GM18505 (cell line): Measurements from ENCODE around the gene FLT1.

ENCODE experiments used
- ATAC-seq: cut with Tn5 transposase; IDR thresholded peaks from one replicate; pipeline ENCODE4 v1.9.1; 2021; ENCODE audit not compliant: unreplicated experiment
- POLR2A ChIP-seq: IDR thresholded peaks from 4 replicates; pipeline ENCODE4 v1.6.1; 2011; ENCODE audit warnings: borderline replicate concordance; ENCODE audit not compliant: insufficient read depth, insufficient read length; ENCODE audit errors: extremely low read depth

FLT1 gene

DNA sequence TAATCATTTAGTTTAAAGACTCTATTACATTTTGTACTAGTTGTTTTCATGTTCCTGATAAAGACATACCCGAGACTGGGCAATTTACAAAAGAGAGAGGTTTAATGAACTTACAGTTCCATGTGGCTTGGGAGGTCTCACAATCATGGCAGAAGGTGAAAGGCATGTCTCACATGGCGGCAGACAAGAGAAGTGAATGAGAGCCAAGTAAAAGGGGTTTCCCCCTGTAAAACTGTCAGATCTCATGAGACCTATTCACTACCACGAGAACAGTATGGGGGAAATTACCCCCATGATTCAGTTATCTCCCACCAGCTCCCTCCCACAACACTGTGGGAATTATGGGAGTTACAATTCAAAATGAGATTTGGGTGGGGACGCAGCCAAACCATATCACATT lies 227.4 kb downstream of the FLT1 start:
- TF ChIP-seq POLR2A: no peak
- ATAC-seq: no peak

DNA sequence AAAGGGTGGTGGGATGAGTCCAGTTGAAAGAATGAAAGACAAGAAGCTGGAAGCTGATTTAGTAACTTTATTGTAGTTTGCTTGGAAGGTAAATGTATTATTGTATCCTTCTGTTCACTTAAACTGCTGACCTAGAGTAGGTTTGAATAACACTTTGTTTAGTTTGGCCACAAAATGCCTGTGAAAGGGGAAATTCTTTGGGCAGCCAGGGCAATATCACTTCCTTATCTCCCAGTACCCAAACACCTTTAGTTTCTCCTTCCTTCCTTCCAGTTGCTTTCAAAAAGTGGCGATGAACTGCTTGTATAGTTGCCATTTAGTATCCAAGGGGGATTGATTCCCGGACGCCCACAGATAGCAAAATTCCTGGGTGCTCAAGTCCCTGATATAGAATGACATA lies 236.5 kb downstream of the FLT1 start:
- no peak for TF ChIP-seq POLR2A
- no peak for ATAC-seq

GRCh38 chr13:28257305-28257704 lies 237.6 kb downstream of the FLT1 start:
- no peak for TF ChIP-seq POLR2A
- no peak for ATAC-seq

DNA sequence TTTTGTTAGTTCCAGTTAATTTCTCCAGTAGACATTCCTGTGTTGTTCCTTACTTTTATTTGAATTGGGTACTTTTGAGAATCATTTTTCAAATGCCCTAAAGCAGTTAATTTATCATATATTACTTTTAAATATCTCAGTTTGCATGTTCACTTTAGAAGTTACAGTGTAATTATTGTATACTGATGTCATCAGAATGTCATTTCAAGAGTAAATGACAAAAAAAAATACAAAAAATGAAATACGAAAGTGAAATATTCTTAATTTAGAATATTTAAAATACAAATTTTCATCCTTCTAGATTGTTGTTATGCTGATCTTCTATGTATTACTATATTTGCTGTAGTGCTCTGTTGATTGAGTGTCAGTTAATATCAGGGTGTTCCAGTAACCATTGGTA lies 242.4 kb downstream of the FLT1 start:
- no peak for ATAC-seq
- no peak for TF ChIP-seq POLR2A

DNA sequence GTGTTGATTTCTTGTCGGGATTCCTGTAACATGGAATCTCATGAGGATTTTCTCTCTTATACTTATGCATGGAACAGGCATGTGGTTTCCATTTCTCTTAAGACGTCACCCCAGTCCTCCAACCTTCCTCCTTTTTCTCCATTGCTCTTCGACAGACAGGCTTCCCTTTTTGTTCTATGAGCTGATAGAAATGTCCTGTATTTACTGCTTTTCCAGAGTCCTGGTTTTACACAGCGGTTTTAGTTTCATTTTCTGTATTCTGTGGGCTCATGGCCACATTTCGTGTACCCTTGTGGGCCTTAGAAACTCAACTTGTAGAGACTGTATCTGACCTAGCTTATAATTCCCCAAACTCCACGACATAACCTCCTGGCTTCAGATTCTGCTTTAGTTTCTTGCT lies 243.5 kb downstream of the FLT1 start:
- ATAC-seq: no peak
- no peak for TF ChIP-seq POLR2A

DNA sequence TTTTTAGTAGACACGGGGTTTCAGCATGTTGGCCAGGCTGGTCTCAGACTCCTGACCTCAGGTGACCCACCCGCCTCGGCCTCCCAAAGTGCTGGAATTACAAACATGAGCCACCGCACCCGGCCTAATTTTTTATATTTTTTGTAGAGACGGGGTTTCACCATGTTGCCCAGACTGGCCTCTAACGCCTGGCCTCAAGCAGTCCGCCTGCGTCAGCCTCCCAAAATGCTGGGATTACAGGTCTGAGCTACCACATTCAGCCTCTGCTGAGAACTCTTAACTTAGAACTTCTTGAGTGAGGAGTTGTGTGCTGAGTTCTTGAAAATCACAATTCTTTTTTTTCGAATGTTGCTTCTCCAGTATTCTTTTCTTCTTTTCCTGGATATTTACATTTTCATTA lies 244.4 kb downstream of the FLT1 start:
- TF ChIP-seq POLR2A: no peak
- no peak for ATAC-seq
